Activated naive CD8-positive, alpha-beta T cell treated with anti-CD3 and anti-CD28 coated beads for 36 hours (primary cell): ENCODE results near the gene VWA3B. TPM values are rescaled to one million over a fixed set of nuclear protein-coding genes. Genes with fewer than 3 reads are reported as not detected.

Experiments used
- DNase-seq: peaks from one replicate; pipeline ENCODE4 v3.0.0; 2021
- H3K27ac Mint-ChIP-seq: one replicate; pipeline ENCODE4 v1.8.0; 2022; ENCODE audit warnings: mild to moderate bottlenecking, moderate library complexity, mixed read lengths
- H3K27me3 Mint-ChIP-seq: one replicate; pipeline ENCODE4 v1.8.0; 2022; ENCODE audit warnings: mild to moderate bottlenecking, mixed read lengths
- H3K36me3 Mint-ChIP-seq: one replicate; pipeline ENCODE4 v1.8.0; 2021; ENCODE audit warnings: mild to moderate bottlenecking, mixed read lengths
- H3K4me1 Mint-ChIP-seq: one replicate; pipeline ENCODE4 v1.8.0; 2021; ENCODE audit warnings: mixed read lengths
- H3K4me3 Mint-ChIP-seq: one replicate; pipeline ENCODE4 v1.8.0; 2022; ENCODE audit warnings: mild to moderate bottlenecking, moderate library complexity, mixed read lengths
- H3K9me3 Mint-ChIP-seq: one replicate; pipeline ENCODE4 v1.8.0; 2022; ENCODE audit warnings: mixed read lengths
- total RNA-seq, 2 experiments: library from RNA; stranded (reverse); gene quantifications; one replicate each; pipeline ENCODE4 v1.2.3, GENCODE V29; 2021

VWA3B gene
- total RNA-seq, 2 experiments from 2014 or later, result not detected

DNA sequence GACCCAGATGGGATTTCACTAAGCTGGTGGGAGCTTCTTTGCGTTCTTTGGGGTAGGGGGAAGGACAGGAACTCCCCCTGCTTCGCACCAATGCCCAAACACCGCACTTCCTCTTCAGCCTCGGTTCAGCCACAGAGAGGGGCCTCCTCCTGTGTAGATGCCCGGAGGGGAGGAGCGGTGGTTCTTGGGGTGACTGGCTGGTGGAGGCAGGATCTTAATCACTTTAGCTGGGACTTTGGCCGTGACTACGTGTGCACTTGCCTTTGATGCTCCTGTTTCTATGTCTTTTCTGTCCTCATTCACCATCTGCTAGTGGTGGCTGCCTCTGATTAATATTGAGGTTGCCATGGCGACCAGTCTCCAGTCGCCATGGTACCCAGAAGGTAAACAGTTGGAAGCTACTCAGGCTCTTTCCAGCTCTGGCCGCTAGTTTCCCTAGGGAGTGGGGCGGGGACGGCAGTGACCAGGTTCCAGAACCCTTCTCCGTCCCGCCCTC lies 261.1 kb downstream of the VWA3B start:
- Mint-ChIP-seq H3K27ac (no peak overlapping the region), H3K36me3 (peaks cover 2% of the 10 kb centered on the region), H3K4me3 (no peak overlapping the region), H3K27me3 (peaks cover 75% of the 10 kb centered on the region), H3K4me1 (peaks cover 6% of the 10 kb centered on the region), H3K9me3 (peaks cover 4% of the 10 kb centered on the region)
- no peak for DNase-seq

DNA sequence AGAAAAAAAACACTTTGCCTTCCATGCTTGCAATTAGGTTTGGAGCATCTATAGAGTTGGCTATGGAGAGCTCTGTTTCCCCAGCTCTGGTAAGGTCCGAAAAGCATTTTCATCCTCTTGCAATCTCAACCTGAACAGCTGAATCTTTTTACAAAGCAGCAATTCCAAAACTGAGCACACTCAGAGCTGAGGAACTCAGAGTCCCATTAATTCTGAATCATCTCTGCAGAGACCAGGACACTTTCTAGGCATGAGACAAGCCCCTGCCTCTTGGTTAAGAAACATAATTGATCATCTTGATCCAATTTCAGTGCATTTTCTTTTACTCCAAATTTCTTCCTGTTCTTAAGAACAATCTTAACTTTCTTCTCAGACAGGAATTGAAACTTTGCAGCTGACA lies 263.4 kb downstream of the VWA3B start:
- peaks cover 4% of the 10 kb centered on the region for H3K9me3 Mint-ChIP-seq
- no peak for DNase-seq
- no peak overlapping the region for H3K4me3 Mint-ChIP-seq
- no peak overlapping the region for H3K27ac Mint-ChIP-seq
- H3K4me1 Mint-ChIP-seq, result peaks cover 6% of the 10 kb centered on the region
- H3K27me3 Mint-ChIP-seq, result peaks cover 61% of the 10 kb centered on the region
- peaks cover 2% of the 10 kb centered on the region for H3K36me3 Mint-ChIP-seq

DNA sequence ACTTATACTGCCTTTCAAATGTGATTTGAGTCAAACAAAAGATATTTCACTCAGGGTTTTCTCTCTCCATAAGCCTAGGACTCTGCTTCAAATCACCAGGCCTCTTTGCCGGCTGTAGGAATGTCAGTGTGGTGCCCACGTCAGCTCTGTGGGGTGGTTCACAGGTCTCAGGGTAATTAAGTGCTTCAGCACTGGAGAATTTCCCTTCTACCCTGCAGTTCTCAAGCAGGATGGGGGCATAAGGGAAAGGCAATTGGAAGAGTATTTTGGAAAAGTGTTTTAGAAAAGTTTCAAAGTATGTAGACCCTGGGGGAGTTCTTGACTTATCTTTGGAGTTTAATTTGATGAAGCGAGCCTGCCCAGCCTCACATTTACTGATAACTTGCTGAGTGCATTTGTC lies 268.9 kb downstream of the VWA3B start:
- Mint-ChIP-seq H3K9me3 (peaks cover 4% of the 10 kb centered on the region), H3K4me3 (no peak overlapping the region)

DNA sequence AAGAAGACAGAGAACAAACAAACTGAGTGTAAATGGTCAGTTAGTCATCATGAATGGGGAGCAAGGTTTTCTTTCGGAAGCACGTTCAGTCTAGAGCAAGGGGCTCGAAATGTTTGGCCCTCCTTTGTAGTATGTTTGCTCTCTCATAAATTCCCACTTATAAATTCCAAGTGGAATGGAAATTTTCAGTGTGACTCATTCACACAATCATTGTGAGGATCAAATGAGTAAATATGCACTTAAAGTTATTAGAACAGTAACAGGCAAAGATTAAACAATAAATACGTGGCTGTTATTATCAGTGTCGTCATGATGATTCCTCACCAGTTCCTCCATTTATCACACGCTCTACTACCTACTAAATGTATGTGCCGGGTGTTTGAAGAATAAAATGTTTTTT lies 269.8 kb downstream of the VWA3B start:
- no peaks in the 10 kb centered on the region for H3K9me3 Mint-ChIP-seq
- no peak overlapping the region for H3K4me3 Mint-ChIP-seq
- H3K27me3 Mint-ChIP-seq, result peaks cover 20% of the 10 kb centered on the region
- H3K27ac Mint-ChIP-seq, result no peak overlapping the region
- no peaks in the 10 kb centered on the region for H3K4me1 Mint-ChIP-seq
- DNase-seq, result no peak
- peaks cover 2% of the 10 kb centered on the region for H3K36me3 Mint-ChIP-seq

More for the DNA sequence above, 268.9 kb downstream of the VWA3B start:
- no peak overlapping the region for H3K27ac Mint-ChIP-seq
- H3K4me1 Mint-ChIP-seq, result no peaks in the 10 kb centered on the region
- DNase-seq, result no peak
- H3K27me3 Mint-ChIP-seq, result peaks cover 26% of the 10 kb centered on the region
- H3K36me3 Mint-ChIP-seq, result peaks cover 2% of the 10 kb centered on the region

GRCh38 chr2:98357849-98358248 lies 270.9 kb downstream of the VWA3B start:
- no peak for DNase-seq
- no peak overlapping the region for H3K27ac Mint-ChIP-seq
- no peak overlapping the region for H3K4me3 Mint-ChIP-seq
- no peaks in the 10 kb centered on the region for H3K36me3 Mint-ChIP-seq
- H3K27me3 Mint-ChIP-seq, result peaks cover 21% of the 10 kb centered on the region
- H3K4me1 Mint-ChIP-seq, result no peaks in the 10 kb centered on the region
- H3K9me3 Mint-ChIP-seq, result no peaks in the 10 kb centered on the region

DNA sequence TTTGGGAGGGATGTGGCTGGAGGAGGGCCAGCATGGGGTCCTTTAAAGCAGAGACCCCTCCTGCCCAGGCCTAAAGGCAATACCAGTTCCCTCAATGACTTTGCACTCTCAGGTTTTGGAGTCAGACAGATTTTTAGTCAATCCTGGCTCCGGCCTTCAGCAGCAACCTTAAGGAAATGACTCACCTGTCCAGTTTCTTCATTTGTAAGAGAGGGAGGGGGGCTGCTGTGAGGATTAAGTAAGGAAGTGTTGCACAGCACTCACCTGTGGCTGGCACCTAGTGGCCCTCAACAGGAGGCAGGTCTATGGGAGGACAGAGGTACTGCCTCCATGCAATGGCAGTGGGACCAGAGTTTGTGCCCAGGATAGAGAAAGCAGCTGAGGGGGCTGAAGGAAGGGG lies 273.0 kb downstream of the VWA3B start:
- Mint-ChIP-seq H3K4me1 (no peaks in the 10 kb centered on the region), H3K36me3 (no peaks in the 10 kb centered on the region), H3K27ac (no peak overlapping the region), H3K4me3 (no peak overlapping the region), H3K9me3 (no peaks in the 10 kb centered on the region), H3K27me3 (peaks cover 26% of the 10 kb centered on the region)
- no peak for DNase-seq

Other genes with a start within 250 kb of the VWA3B start
- gene TMEM131, start 91.2 kb upstream of the VWA3B start, total RNA-seq, result 10 to 100 TPM; 25.2 to 27.9 TPM